ENCODE results near the gene PRDM4.

- TF ChIP-seq, protein P1, sequence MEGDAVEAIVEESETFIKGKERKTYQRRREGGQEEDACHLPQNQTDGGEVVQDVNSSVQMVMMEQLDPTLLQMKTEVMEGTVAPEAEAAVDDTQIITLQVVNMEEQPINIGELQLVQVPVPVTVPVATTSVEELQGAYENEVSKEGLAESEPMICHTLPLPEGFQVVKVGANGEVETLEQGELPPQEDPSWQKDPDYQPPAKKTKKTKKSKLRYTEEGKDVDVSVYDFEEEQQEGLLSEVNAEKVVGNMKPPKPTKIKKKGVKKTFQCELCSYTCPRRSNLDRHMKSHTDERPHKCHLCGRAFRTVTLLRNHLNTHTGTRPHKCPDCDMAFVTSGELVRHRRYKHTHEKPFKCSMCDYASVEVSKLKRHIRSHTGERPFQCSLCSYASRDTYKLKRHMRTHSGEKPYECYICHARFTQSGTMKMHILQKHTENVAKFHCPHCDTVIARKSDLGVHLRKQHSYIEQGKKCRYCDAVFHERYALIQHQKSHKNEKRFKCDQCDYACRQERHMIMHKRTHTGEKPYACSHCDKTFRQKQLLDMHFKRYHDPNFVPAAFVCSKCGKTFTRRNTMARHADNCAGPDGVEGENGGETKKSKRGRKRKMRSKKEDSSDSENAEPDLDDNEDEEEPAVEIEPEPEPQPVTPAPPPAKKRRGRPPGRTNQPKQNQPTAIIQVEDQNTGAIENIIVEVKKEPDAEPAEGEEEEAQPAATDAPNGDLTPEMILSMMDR (IDR thresholded peaks at IDR 0.05) = no peak
- TF ChIP-seq POLR2AphosphoS5 (IDR thresholded peaks at IDR 0.05) (no peak), POLR2A (IDR thresholded peaks at IDR 0.05) (no peak), EP300 (IDR thresholded peaks at IDR 0.05) (no peak)
These were observed 33.5 kb upstream of the PRDM4 start for GRCh38 chr12:107794451-107794850.
